Astrocyte (in vitro differentiated cells and primary cell): ENCODE results near the gene CPAMD8. TPM values are rescaled to one million over a fixed set of nuclear protein-coding genes. Genes with fewer than 3 reads are reported as not detected.

Experiments
- DNase-seq: peaks from one replicate; pipeline ENCODE4 v3.0.0-alpha.2; 2010; ENCODE audit warnings: low read depth
- FAIRE-seq: peaks from 2 replicates; lab custom pipeline; 2011; peaks lifted over from hg19 to GRCh38; lab: Jason Lieb, UNC
- H2AFZ ChIP-seq: 2 replicates; pipeline ENCODE4 v1.6.0; 2012; ENCODE audit warnings: low read depth, low read length, inconsistent platforms
- H3K27ac ChIP-seq: 2 replicates; pipeline ENCODE4 v1.5.1; 2011; ENCODE audit warnings: low read depth, low read length, inconsistent platforms
- H3K27me3 ChIP-seq: 2 replicates; pipeline ENCODE4 v1.6.0; 2011; ENCODE audit warnings: low read length, inconsistent platforms; ENCODE audit not compliant: insufficient read depth
- H3K36me3 ChIP-seq: 2 replicates; pipeline ENCODE4 v1.5.1; 2011; ENCODE audit warnings: low read length, inconsistent platforms; ENCODE audit not compliant: insufficient read depth
- H3K4me1 ChIP-seq: 2 replicates; pipeline ENCODE4 v1.5.1; 2011; ENCODE audit warnings: low read length, inconsistent platforms; ENCODE audit not compliant: insufficient read depth
- H3K4me2 ChIP-seq: 2 replicates; pipeline ENCODE4 v1.6.0; 2012; ENCODE audit warnings: low read length, inconsistent platforms
- H3K4me3 ChIP-seq: 2 replicates; pipeline ENCODE4 v1.5.1; 2011; ENCODE audit warnings: low read depth, mild to moderate bottlenecking, low read length, inconsistent platforms; ENCODE audit not compliant: insufficient read depth
- H3K79me2 ChIP-seq: 2 replicates; pipeline ENCODE4 v1.6.0; 2012; ENCODE audit warnings: mild to moderate bottlenecking, low read length, inconsistent platforms; ENCODE audit not compliant: insufficient read depth
- H3K9ac ChIP-seq: 2 replicates; pipeline ENCODE4 v1.6.0; 2012; ENCODE audit warnings: mild to moderate bottlenecking, low read length, inconsistent platforms
- H3K9me3 ChIP-seq: 2 replicates; pipeline ENCODE4 v1.5.1; 2012; ENCODE audit warnings: low read depth, mild to moderate bottlenecking, low read length, inconsistent platforms; ENCODE audit not compliant: insufficient read depth
- H4K20me1 ChIP-seq: 2 replicates; pipeline ENCODE4 v1.6.0; 2012; ENCODE audit warnings: low read length, inconsistent platforms; ENCODE audit not compliant: insufficient read depth
- H3K27ac Mint-ChIP-seq: one replicate; pipeline ENCODE4 v1.8.0; 2021; ENCODE audit warnings: mild to moderate bottlenecking, mixed read lengths; ENCODE audit not compliant: unreplicated experiment
- H3K27me3 Mint-ChIP-seq: one replicate; pipeline ENCODE4 v1.8.0; 2021; ENCODE audit warnings: low read depth, mixed read lengths; ENCODE audit not compliant: unreplicated experiment
- H3K36me3 Mint-ChIP-seq: one replicate; pipeline ENCODE4 v1.8.0; 2021; ENCODE audit warnings: low read depth, mixed read lengths; ENCODE audit not compliant: unreplicated experiment
- H3K4me1 Mint-ChIP-seq: one replicate; pipeline ENCODE4 v1.8.0; 2021; ENCODE audit warnings: low read depth, mixed read lengths; ENCODE audit not compliant: unreplicated experiment
- H3K4me3 Mint-ChIP-seq: one replicate; pipeline ENCODE4 v1.8.0; 2021; ENCODE audit warnings: mild to moderate bottlenecking, moderate library complexity, mixed read lengths; ENCODE audit not compliant: unreplicated experiment
- H3K9me3 Mint-ChIP-seq: one replicate; pipeline ENCODE4 v1.8.0; 2021; ENCODE audit warnings: mild to moderate bottlenecking, mixed read lengths; ENCODE audit not compliant: unreplicated experiment
- CTCF ChIP-seq: IDR thresholded peaks from 2 replicates; pipeline ENCODE4 v1.5.1; 2011; ENCODE audit warnings: low read depth, mild to moderate bottlenecking, inconsistent platforms, low read length, moderate library complexity; ENCODE audit not compliant: insufficient read depth
- EZH2 ChIP-seq: IDR thresholded peaks from 2 replicates; pipeline ENCODE4 v1.6.1; 2012; ENCODE audit warnings: mild to moderate bottlenecking, low read length, inconsistent platforms; ENCODE audit not compliant: insufficient read depth
- total RNA-seq: library from RNA; stranded (reverse); gene quantifications from 2 replicates; pipeline ENCODE4 v1.2.1, GENCODE V29; 2021

The CPAMD8 gene
- total RNA-seq, 1 donor from 2014 or later: 1.9 TPM

GRCh38 chr19:16928916-16929315 is 97.7 kb downstream of the CPAMD8 start:
- Histone ChIP-seq H2AFZ (no peak overlapping the region), H3K4me1 (no peaks in the 10 kb centered on the region), H3K79me2 (no peaks in the 10 kb centered on the region), H3K9me3 (peaks cover 7% of the 10 kb centered on the region), H3K27me3 (no peaks in the 10 kb centered on the region), H3K36me3 (no peaks in the 10 kb centered on the region), H3K27ac (no peak overlapping the region), H3K4me2 (no peak overlapping the region), H4K20me1 (no peaks in the 10 kb centered on the region), H3K9ac (no peak overlapping the region), H3K4me3 (no peak overlapping the region)
- no peak for DNase-seq
- H3K4me1 Mint-ChIP-seq: no peaks in the 10 kb centered on the region
- no peak overlapping the region for H3K4me3 Mint-ChIP-seq
- FAIRE-seq: no peak
- H3K27ac Mint-ChIP-seq: no peak overlapping the region
- peaks cover 21% of the 10 kb centered on the region for H3K9me3 Mint-ChIP-seq
- TF ChIP-seq EZH2: no peak
- no peak for TF ChIP-seq CTCF
- H3K27me3 Mint-ChIP-seq: peaks cover 19% of the 10 kb centered on the region
- no peaks in the 10 kb centered on the region for H3K36me3 Mint-ChIP-seq

GRCh38 chr19:16928351-16928750 is 98.3 kb downstream of the CPAMD8 start:
- H3K9me3 Mint-ChIP-seq: peaks cover 18% of the 10 kb centered on the region
- FAIRE-seq (no peak), DNase-seq (no peak)
- Histone ChIP-seq H3K27ac (no peak overlapping the region), H3K36me3 (no peaks in the 10 kb centered on the region), H3K9ac (no peak overlapping the region), H3K4me2 (no peak overlapping the region), H3K79me2 (no peaks in the 10 kb centered on the region), H3K4me1 (no peaks in the 10 kb centered on the region), H4K20me1 (no peaks in the 10 kb centered on the region), H3K27me3 (no peaks in the 10 kb centered on the region), H3K9me3 (peaks cover 7% of the 10 kb centered on the region), H3K4me3 (no peak overlapping the region), H2AFZ (no peak overlapping the region)
- H3K4me3 Mint-ChIP-seq: no peak overlapping the region
- H3K27me3 Mint-ChIP-seq: peaks cover 19% of the 10 kb centered on the region
- H3K36me3 Mint-ChIP-seq: no peaks in the 10 kb centered on the region
- TF ChIP-seq EZH2 (no peak), CTCF (no peak)
- no peak overlapping the region for H3K27ac Mint-ChIP-seq
- H3K4me1 Mint-ChIP-seq: no peaks in the 10 kb centered on the region

- H3K4me3 Mint-ChIP-seq: no peak overlapping the region
- H3K9ac ChIP-seq: no peak overlapping the region
- H3K27ac Mint-ChIP-seq: no peak overlapping the region
- H3K4me3 ChIP-seq: no peak overlapping the region
- no peak overlapping the region for H3K4me2 ChIP-seq
- H3K27me3 Mint-ChIP-seq: peaks cover 23% of the 10 kb centered on the region
- no peaks in the 10 kb centered on the region for H3K36me3 ChIP-seq
- H3K27me3 ChIP-seq: no peaks in the 10 kb centered on the region
- H3K9me3 Mint-ChIP-seq: peaks cover 17% of the 10 kb centered on the region
- no peaks in the 10 kb centered on the region for H3K79me2 ChIP-seq
- no peaks in the 10 kb centered on the region for H3K36me3 Mint-ChIP-seq
- H2AFZ ChIP-seq: no peak overlapping the region
- no peak overlapping the region for H3K27ac ChIP-seq
- DNase-seq: no peak
- no peaks in the 10 kb centered on the region for H3K4me1 Mint-ChIP-seq
- H3K9me3 ChIP-seq: peaks cover 7% of the 10 kb centered on the region
- no peaks in the 10 kb centered on the region for H3K4me1 ChIP-seq
- H4K20me1 ChIP-seq: no peaks in the 10 kb centered on the region
- TF ChIP-seq CTCF (no peak), EZH2 (no peak)
- no peak for FAIRE-seq
These were observed 98.7 kb downstream of the CPAMD8 start for GRCh38 chr19:16927883-16928282.
